Bronchial epithelial cell (primary cell): ENCODE data around the gene PANK3. TPM values are rescaled to one million over a fixed set of nuclear protein-coding genes. Genes with fewer than 3 reads are reported as not detected.
"Not testable (repeated sequence)": the region's sequence is repeated elsewhere in the genome, so short reads cannot be mapped to it uniquely, and the experiment has no call there.

ENCODE experiments used
- DNase-seq: peaks from one replicate; pipeline ENCODE4 v3.0.0-alpha.2; 2010; ENCODE audit warnings: low read depth
- FAIRE-seq: peaks from 2 replicates; lab custom pipeline; 2011; peaks lifted over from hg19 to GRCh38; lab: Jason Lieb, UNC
- H3K27me3 ChIP-seq: 2 replicates; pipeline ENCODE4 v1.5.1; 2011; ENCODE audit warnings: low read length; ENCODE audit not compliant: control insufficient read depth, insufficient read depth
- H3K36me3 ChIP-seq: 2 replicates; pipeline ENCODE4 v1.5.1; 2011; ENCODE audit warnings: low read length; ENCODE audit not compliant: control insufficient read depth, insufficient read depth
- H3K4me3 ChIP-seq: 2 replicates; pipeline ENCODE4 v1.5.1; 2011; ENCODE audit warnings: mild to moderate bottlenecking, low read depth, low read length, control low read depth
- total RNA-seq: library from RNA; depleted of rRNA; stranded (reverse); fragments of >200 nt; gene quantifications from 2 replicates; pipeline ENCODE4 v1.2.1, GENCODE V29; 2014
- TF ChIP-seq, protein P1 (sequence below): IDR thresholded peaks from 2 replicates; pipeline ENCODE4 v1.5.1; 2011; ENCODE audit warnings: mild to moderate bottlenecking, moderate library complexity, low read length, control low read depth, inconsistent platforms; ENCODE audit not compliant: insufficient read depth, severe bottlenecking

PANK3 gene
- total RNA-seq, 1 donor from 2014 or later, result 55.8 TPM

GRCh38 chr5:168601972-168602371 lies 22.8 kb upstream of the PANK3 start:
- TF ChIP-seq, protein P1, sequence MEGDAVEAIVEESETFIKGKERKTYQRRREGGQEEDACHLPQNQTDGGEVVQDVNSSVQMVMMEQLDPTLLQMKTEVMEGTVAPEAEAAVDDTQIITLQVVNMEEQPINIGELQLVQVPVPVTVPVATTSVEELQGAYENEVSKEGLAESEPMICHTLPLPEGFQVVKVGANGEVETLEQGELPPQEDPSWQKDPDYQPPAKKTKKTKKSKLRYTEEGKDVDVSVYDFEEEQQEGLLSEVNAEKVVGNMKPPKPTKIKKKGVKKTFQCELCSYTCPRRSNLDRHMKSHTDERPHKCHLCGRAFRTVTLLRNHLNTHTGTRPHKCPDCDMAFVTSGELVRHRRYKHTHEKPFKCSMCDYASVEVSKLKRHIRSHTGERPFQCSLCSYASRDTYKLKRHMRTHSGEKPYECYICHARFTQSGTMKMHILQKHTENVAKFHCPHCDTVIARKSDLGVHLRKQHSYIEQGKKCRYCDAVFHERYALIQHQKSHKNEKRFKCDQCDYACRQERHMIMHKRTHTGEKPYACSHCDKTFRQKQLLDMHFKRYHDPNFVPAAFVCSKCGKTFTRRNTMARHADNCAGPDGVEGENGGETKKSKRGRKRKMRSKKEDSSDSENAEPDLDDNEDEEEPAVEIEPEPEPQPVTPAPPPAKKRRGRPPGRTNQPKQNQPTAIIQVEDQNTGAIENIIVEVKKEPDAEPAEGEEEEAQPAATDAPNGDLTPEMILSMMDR, result no peak
- no peaks in the 10 kb centered on the region for H3K27me3 ChIP-seq
- FAIRE-seq (no peak), DNase-seq (no peak)
- H3K4me3 ChIP-seq, result no peak overlapping the region
- H3K36me3 ChIP-seq, result no peaks in the 10 kb centered on the region

DNA sequence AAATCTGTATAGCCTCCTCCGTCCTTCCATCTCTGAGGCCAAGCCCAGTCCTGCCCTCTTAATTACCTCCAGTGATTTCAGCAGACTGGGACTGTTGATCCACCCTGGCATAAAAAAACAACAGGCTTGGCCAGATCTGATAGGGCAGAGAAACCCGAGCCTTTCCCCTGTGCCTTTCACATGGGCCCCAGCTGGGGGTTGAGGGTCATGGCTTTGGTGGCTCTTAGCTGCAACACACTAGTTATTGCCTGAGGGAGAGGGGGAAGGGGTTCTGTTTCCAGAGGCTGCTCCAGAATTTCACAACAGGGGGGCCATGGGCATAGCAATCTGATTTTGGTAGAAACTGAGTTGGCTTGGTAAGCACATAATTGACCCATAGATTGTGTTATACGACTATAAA lies 21.2 kb upstream of the PANK3 start:
- FAIRE-seq (no peak), DNase-seq (no peak)
- peaks cover 1% of the 10 kb centered on the region for H3K27me3 ChIP-seq
- no peak overlapping the region for H3K4me3 ChIP-seq
- H3K36me3 ChIP-seq, result no peaks in the 10 kb centered on the region
- TF ChIP-seq, protein P1, result no peak

DNA sequence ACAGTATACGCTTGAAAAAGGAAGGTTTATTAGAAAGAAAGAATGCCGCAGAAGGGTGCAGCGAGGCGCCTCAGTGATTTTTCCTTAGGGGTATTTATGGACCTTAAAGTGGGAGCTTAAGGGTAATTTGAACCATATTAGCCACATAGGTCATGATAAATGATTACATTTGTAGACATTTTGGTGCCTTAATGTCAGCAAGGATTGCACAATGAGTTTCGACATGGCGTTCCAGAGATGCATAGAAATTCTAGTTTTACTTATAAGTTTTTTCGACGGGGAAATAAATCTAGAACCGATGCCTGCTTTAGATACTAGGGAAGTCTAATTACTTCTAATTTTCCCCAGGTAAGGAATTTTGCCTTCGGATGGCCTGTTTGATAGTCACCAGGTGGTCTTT lies 20.7 kb upstream of the PANK3 start:
- Histone ChIP-seq H3K27me3 (peaks cover 1% of the 10 kb centered on the region), H3K4me3 (no peak overlapping the region), H3K36me3 (no peaks in the 10 kb centered on the region)
- TF ChIP-seq, protein P1, result no peak
- FAIRE-seq (no peak), DNase-seq (no peak)

DNA sequence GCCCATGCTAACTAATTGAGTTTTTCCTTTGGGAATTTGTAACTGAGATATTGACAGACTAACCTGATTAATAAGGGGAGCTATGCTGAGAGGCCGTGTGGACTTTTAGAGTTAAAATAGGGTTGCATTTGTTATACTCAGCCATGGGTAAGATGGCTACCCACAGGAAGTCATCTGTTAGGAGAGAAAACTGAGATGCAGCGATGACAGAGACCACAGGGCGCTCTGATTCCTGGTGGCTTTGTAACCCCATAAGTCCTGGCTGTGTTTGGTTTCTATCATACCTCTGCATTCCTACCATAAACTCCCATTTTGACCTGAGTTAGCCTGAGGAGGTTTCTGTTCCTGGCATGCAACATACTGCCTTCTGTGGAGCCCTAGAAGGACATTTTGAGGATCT lies 19.5 kb upstream of the PANK3 start:
- DNase-seq (no peak), FAIRE-seq (no peak)
- Histone ChIP-seq H3K36me3 (no peaks in the 10 kb centered on the region), H3K27me3 (peaks cover 1% of the 10 kb centered on the region), H3K4me3 (no peak overlapping the region)
- TF ChIP-seq, protein P1, result no peak

DNA sequence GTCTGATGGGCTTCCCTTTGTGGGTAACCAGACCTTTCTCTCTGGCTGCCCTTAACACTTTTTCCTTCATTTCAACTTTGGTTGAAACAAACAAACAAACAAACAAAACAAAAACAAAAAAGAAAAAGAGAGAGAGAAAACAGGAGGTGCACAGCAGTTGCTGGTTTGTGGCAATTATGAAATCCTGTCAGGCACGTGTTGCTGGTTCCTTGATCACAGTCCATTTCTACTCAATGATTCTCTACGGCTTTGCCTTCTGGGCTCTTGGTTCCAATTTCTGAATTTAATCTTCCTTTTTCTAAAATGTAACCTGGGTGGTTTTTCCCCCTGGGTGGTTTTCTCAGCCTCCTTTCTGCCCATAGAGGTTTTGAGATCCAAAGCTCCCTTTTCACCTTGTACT lies 17.8 kb upstream of the PANK3 start:
- no peaks in the 10 kb centered on the region for H3K36me3 ChIP-seq
- peaks cover 1% of the 10 kb centered on the region for H3K27me3 ChIP-seq
- H3K4me3 ChIP-seq, result no peak overlapping the region
- TF ChIP-seq, protein P1, result no peak
- DNase-seq (no peak), FAIRE-seq (no peak)

DNA sequence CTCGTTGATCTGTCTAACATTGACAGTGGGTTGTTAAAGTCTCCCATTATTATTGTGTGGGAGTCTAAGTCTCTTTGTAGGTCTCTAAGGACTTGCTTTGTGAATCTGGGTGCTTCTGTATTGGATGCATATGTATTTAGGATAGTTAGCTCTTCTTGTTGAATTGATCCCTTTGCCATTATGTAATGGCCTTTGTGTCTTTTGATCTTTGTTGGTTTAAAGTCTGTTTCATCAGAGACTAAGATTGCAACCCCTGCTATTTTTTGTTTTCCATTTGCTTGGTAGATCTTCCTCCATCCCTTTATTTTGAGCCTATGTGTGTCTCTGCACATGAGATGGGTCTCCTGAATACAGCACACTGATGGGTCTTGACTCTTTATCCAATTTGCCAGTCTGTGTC lies 17.0 kb upstream of the PANK3 start:
- not testable (repeated sequence) for H3K36me3 ChIP-seq, FAIRE-seq, H3K27me3 ChIP-seq, H3K4me3 ChIP-seq, DNase-seq
